Measurements from ENCODE around the gene FBRSL1.
"Not testable (repeated sequence)": the region's sequence is repeated elsewhere in the genome, so short reads cannot be mapped to it uniquely, and the experiment has no call there.

Gene FBRSL1

DNA sequence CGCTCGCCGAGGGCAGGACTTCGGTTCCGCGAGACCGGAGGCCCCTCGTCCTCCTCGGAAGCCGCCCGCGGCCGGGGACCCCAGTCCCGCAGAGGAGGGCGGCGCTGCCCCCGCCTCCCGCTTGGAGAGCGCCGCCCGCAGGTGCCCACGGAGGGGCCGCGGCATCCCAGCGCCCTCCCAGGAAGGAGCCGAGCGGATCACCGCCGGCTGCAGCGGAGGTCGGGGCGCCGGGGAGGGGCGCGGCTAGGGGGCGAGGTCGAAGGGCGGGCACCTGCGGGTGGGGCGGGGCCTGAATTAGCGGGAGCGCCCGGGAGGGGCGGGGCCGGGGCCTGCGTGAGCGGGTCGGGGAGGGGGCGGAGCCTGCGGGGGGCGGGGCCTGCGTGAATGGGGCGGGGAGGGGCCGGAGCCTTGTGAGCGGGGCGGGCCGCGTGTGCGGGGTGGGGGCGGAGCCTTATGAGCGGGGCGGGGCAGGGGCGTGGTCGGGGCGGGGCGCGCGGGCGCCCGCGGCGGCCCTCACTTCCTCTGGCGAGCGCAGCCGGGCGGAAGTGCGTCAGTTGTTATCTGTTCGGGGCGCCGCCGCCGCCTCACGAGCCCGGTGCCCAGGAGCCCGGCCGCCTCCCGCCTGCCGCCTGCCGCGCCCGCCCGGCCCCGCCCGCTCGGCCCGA, at the start of gene FBRSL1:
TSS of gene FBRSL1 (plus strand) at position 550 of the 665 bp plus-strand sequence.
- Mint-ChIP-seq H3K9me3 (no peaks in the 10 kb centered on the region), H3K27ac (peak within 1 kb of the TSS; percentile 97), H3K4me1 (peaks cover 56% of the 10 kb centered on the region), H3K4me3 (peak within 1 kb of the TSS; percentile 88), H3K27me3 (no peaks in the 10 kb centered on the region), H3K36me3 (peaks cover 9% of the 10 kb centered on the region)
- DNase-seq, result peak; percentile 96
- CTCF ChIA-PET, result no interaction called here

DNA sequence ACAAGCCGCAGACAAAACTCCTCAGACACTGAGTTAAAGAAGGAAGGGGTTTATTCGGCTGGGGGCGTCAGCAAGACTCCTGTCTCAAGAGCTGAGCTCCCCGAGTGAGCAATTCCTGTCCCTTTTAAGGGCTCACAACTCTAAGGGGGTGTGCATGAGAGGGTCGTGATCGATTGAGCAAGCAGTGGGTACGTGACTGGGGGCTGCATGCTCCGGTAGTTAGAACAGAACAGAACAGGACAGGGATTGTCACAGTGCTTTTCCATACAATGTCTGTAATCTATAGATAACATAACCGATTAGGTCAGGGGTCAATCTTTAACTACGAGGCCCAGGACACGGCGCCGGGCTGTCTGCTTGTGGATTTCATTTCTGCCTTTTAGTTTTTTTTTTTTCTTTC, 49.5 kb upstream of the FBRSL1 start:
- Mint-ChIP-seq H3K27me3 (peaks cover 19% of the 10 kb centered on the region), H3K4me1 (peaks cover 60% of the 10 kb centered on the region)
- DNase-seq, H3K9me3 Mint-ChIP-seq, H3K36me3 Mint-ChIP-seq, H3K4me3 Mint-ChIP-seq, CTCF ChIA-PET, H3K27ac Mint-ChIP-seq: not testable (repeated sequence)

DNA sequence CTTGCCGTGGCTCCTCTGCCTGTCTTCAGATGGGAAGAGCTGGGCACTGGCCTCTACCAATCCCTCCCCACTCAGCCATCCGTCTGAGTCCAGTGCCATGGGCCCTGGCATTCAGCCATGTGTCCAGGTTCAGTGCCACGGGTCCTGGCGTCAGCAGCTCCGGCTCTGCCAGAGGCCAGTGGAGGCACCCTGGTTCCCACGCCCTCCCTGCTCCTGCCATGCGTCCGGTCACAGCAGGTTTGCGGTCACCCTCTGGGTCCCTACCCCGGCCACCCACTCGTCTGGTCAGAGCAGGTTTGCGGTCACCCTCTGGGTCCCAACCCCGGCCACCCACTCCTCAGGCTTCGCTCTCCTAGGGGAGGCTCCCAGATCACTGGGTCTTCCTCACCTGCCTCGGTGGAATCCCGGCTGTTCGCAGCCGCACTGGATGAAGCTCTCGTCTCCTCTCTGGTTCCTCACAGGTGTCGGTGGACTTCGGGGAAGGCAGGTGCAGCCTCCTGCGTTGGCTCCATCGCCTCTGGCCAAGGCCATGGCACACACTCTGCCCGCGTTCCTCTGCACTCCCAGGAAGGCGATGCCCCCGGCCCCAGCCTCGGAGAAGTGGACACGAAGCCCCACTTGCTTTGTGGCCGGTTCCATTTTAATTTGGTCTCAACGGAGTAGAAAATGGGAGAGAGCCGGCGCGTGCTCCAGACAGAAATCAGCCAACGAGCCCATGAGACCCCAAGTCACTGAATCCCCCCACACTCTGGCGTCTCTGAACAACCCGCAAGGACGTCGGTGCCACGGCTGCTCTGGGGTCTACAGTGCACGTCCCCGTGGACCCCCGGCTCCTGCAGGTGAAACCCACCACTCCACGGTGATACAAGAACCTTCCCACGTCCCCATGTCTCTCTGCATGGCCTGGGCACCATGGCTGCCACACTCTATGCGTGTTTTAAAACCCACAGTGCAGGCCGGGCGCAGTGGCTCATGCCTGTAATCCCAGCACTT, 47.8 kb upstream of the FBRSL1 start:
- H3K4me3 Mint-ChIP-seq, result no peak overlapping the region
- no peaks in the 10 kb centered on the region for H3K9me3 Mint-ChIP-seq
- CTCF ChIA-PET, result no interaction called here
- peaks cover 7% of the 10 kb centered on the region for H3K27me3 Mint-ChIP-seq
- peaks cover 3% of the 10 kb centered on the region for H3K36me3 Mint-ChIP-seq
- H3K27ac Mint-ChIP-seq, result peak overlapping the region; percentile 60
- H3K4me1 Mint-ChIP-seq, result peaks cover 65% of the 10 kb centered on the region
- DNase-seq, result no peak

DNA sequence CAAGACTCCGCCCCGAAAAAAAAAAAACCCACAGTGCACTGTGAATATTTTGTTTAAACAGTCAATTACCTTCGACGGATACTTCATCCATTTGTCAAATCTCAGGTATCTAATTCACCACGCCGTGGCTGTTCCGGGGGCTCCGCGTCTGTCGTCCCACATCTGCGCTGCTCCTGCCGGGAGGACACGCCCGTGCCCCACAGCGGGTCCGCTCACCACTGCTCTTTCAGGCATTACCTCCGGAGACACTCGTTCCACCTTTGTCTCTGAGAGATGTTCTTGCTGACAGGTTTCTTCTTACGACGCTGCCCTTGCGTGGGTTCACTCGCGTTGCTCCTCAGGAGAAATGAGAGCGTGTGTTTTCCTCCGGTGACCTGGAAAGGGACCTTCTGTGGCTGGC, 46.9 kb upstream of the FBRSL1 start:
- CTCF ChIA-PET, result no interaction called here

DNA sequence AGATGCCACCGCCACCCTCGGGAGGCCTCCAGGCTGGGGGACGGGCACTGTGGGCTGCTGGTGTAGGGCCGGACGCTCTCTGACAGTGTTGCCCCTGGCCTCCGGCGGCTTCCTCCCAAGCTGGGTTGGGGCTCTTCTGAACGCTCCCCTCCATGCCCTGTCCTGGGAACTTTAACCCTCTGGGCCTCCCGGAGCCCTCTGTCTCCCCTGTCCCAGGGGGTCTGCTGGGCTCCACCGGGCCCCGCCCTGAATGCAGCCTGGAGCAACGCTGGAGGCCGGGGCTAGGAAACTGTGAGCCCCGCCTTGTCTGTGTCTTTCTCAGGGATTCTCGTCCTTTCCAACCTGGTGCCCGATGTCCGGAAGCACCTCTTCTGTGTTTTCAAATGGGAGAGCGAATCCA, 45.7 kb upstream of the FBRSL1 start:
- peaks cover 3% of the 10 kb centered on the region for H3K36me3 Mint-ChIP-seq
- no peak for DNase-seq
- no peaks in the 10 kb centered on the region for H3K27me3 Mint-ChIP-seq
- peaks cover 63% of the 10 kb centered on the region for H3K4me1 Mint-ChIP-seq
- CTCF ChIA-PET, result no interaction called here
- H3K4me3 Mint-ChIP-seq, result peak overlapping the region; percentile 87
- H3K9me3 Mint-ChIP-seq, result no peaks in the 10 kb centered on the region
- H3K27ac Mint-ChIP-seq, result peak overlapping the region; percentile 99

More for the DNA sequence above, 46.9 kb upstream of the FBRSL1 start:
- peaks cover 3% of the 10 kb centered on the region for H3K36me3 Mint-ChIP-seq
- H3K9me3 Mint-ChIP-seq, result no peaks in the 10 kb centered on the region
- DNase-seq, result no peak
- peaks cover 65% of the 10 kb centered on the region for H3K4me1 Mint-ChIP-seq
- H3K27me3 Mint-ChIP-seq, result peaks cover 1% of the 10 kb centered on the region
- peak overlapping the region; percentile 86 for H3K27ac Mint-ChIP-seq
- no peak overlapping the region for H3K4me3 Mint-ChIP-seq

DNA sequence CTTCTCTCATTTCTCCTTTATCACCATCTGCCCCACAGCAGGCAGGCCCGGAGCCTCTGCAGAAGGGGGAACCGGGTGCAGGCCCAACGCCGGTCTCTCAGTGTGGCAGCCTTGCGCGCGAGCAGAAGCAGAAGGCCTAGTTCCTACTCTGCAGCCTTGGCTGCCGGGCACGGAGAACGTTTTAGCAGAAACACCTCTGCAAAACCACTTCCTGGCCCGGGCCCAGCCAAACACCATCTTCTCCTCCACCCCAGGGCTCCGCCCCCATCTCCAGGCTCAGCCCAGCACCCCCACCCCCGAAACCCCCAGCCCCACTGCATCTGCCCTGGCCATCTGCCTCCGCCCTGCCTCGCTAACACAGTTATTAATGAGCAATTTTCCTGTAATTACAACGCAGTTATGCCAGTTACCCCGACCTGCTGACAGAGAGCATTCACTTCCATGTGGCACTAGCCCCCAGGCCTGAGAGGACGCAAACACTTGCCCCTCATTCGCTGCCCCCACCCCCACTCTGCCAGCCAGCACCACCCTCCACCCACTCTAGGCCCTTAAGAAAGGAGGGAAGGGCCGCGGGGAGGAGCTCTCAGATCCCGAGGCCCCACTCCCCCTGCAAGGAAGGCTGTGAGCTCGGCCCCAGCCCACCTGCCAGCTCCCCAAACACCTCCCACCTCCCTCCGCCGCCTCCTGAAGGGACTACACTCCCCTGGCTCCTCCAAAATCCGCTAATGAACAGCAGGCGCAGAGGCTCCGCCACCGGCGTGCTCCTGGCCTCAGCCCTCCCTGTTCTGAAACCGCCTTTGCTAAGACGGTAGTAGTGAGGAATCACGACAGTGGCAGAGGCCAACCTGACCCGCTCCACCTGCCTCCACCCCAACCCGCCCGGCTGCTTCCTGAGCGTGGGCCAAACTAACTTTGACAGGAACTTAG, 44.7 kb upstream of the FBRSL1 start:
- Mint-ChIP-seq H3K27me3 (peaks cover 2% of the 10 kb centered on the region), H3K9me3 (no peaks in the 10 kb centered on the region), H3K4me3 (peak overlapping the region; percentile 87), H3K4me1 (peaks cover 68% of the 10 kb centered on the region), H3K36me3 (peaks cover 3% of the 10 kb centered on the region), H3K27ac (peak overlapping the region; percentile 99)
- DNase-seq, result peak; percentile 90
- CTCF ChIA-PET, result interaction anchor here (1.0 kb wide), 1 partner anchor 30 kb away, joined by 4 read pairs; no protein-coding TSS in a partner anchor

DNA sequence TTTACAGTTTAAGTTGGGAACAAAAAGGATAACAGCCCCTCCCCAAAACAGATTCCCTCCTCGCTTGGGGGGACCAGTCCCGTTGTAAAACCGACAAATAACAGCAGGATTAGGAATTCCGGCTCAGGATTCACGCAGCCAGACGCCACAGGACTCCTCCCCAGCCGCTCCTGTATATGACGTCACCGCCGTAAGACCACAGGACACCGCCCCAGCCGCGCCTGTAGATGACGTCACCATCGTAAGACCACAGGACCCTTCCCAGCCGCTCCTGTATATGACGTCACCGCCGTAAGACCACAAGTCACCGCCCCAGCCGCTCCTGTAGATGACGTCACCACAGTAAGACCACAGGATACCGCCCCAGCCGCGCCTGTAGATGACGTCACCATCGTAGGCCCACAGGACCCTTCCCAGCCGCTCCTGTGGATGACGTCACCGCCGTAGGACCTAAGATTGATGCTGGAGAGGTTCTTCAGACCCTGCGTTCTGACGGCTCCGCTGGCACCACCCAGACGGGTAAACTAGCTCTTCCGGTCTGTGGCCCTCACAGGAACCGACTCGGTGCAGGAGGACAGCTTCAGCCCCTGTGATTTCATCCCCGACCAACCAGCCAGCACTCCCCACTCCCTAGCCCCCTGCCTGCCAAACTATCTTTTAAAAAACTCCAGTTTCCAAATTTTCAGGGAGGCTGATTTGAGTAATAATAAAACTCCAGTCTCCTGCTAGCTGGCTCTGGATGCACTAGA, 43.9 kb upstream of the FBRSL1 start:
- H3K27me3 Mint-ChIP-seq, result peaks cover 7% of the 10 kb centered on the region
- DNase-seq, result peak; percentile 68
- CTCF ChIA-PET, result interaction anchor here (1.0 kb wide), 1 partner anchor 31 kb away, joined by 4 read pairs; no protein-coding TSS in a partner anchor
- peak overlapping the region; percentile 99 for H3K27ac Mint-ChIP-seq
- H3K4me1 Mint-ChIP-seq, result peaks cover 64% of the 10 kb centered on the region
- H3K9me3 Mint-ChIP-seq, result no peaks in the 10 kb centered on the region
- H3K36me3 Mint-ChIP-seq, result peaks cover 3% of the 10 kb centered on the region
- peak overlapping the region; percentile 87 for H3K4me3 Mint-ChIP-seq

DNA sequence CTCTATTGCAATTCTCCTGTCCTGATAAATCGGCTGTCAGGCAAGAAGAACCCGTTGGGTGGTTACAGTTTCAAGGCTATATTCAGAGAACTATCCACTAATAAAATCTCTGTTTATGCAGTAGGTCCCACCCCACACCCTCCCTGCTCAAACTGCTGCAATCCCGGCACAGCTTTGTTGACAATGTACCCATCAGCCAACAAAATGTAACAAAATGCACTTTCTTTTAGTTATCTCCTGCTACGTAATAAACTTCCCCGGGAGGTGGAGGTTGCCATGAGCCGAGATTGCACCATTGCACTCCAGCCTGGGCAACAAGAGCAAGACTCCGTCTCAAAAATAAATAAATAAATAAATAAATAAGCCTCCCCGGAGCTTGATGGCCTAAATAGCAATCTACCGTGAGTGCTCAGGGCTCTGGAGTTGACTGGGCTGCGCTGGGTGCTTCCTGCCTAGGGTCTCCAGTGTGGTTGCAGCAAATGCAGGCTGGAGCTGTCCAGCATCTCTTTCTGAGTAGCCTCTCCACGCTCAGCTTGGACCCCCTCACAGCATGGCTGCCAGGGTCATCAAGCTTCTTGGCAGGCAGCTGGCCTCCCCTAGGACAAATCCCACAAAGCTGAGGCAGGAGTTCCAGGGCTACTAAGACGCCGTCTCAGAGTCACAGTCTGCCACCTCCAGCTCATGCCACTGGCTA, 43.2 kb upstream of the FBRSL1 start:
- CTCF ChIA-PET, result interaction anchor here (0.9 kb wide), 1 partner anchor 112 kb away, joined by 3 read pairs; no protein-coding TSS in a partner anchor
- Mint-ChIP-seq H3K9me3 (no peaks in the 10 kb centered on the region), H3K4me3 (no peak overlapping the region), H3K27me3 (peaks cover 14% of the 10 kb centered on the region), H3K27ac (peak overlapping the region; percentile 99), H3K4me1 (peaks cover 64% of the 10 kb centered on the region), H3K36me3 (peaks cover 3% of the 10 kb centered on the region)
- DNase-seq, result no peak

DNA sequence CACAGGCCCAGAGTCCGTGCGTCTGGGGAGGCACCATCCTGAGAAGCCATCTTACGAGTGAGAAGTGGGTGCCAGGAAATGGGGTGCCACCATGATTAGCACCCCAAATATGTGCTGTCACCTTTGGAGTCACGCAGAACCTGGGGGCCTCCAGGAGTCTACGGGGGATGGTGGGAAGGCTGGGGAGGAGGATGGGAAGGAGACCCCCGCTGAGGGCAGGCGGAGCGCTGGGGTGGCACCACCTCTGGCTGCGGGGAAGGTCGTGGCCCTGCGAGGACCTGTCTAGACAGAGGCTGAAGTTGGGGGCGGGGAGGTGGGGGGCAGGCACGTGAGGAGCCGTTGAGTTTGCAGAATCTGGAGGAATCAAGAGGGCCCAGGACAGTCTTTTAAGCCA, 42.6 kb upstream of the FBRSL1 start:
- peaks cover 64% of the 10 kb centered on the region for H3K4me1 Mint-ChIP-seq
- CTCF ChIA-PET, result interaction anchor here (0.8 to 0.9 kb wide), 2 partner anchors 17 to 111 kb away, joined by 3 read pairs; no protein-coding TSS in a partner anchor
- no peak overlapping the region for H3K4me3 Mint-ChIP-seq
- H3K9me3 Mint-ChIP-seq, result no peaks in the 10 kb centered on the region
- H3K27ac Mint-ChIP-seq, result peak overlapping the region; percentile 65
- peaks cover 3% of the 10 kb centered on the region for H3K36me3 Mint-ChIP-seq
- H3K27me3 Mint-ChIP-seq, result peaks cover 18% of the 10 kb centered on the region
- DNase-seq, result no peak

DNA sequence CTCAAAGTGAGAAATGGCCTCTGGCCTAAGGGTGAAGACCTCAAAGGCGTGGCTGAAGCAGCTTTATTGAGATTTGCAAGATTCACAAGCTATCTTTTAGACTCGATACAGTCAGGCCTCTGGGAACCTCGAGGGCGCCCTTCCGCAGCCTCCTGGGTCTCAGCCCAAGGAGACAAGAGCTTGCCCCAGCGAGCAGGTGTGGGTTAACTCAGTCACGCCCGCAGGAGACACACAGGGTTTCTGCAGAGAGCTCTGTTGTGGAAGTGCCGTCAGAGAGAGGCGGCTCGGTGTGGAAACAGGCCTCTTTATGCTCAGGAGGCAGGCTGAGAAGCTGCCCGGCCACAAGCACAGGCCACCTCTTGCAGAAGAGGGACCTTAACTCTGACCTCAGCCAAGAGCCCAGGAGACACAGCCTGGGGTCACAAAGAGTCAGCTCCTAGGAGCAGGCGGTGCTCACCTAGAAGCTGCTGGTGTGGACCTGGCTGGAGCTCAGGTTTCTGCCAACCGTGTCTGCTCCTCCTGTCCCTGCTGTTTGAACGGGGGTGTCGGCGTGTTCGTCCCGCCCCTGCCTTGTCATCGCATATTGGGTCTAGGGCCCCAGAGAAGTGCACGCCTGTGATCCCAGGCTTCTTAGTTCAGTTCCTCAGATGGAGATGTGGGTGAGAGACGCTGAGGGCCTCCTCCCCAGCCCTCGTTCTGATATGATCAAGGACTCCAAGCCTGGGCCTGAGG, 42.1 kb upstream of the FBRSL1 start:
- CTCF ChIA-PET, result interaction anchor here (0.7 to 1.7 kb wide), 4 partner anchors 8 to 111 kb away, joined by 3 read pairs; no protein-coding TSS in a partner anchor
- Mint-ChIP-seq H3K4me1 (peaks cover 64% of the 10 kb centered on the region), H3K9me3 (no peaks in the 10 kb centered on the region), H3K4me3 (no peak overlapping the region), H3K27ac (peak overlapping the region; percentile 65), H3K36me3 (peaks cover 3% of the 10 kb centered on the region), H3K27me3 (peaks cover 21% of the 10 kb centered on the region)
- peak; percentile 42 for DNase-seq

DNA sequence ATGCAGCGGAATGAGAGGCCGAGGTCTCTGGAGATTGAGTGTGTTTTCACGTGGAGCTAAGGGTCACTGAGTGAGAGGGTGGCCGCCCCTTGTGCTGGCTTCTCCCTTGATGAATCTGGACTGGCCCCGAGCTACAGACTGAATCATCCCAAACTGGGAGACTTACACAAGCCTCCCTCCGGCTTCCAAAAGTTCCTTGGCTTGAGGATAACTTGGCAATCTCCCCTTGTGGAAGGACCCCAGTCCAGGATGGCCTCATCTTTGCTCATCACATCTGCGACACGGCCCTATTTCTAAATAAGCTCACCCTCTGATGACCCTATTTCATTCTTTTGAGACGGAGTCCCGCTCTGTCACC, 41.5 kb upstream of the FBRSL1 start:
- Mint-ChIP-seq H3K36me3 (peaks cover 3% of the 10 kb centered on the region), H3K27me3 (peaks cover 24% of the 10 kb centered on the region), H3K4me3 (no peak overlapping the region), H3K27ac (peak overlapping the region; percentile 45), H3K9me3 (no peaks in the 10 kb centered on the region), H3K4me1 (peaks cover 60% of the 10 kb centered on the region)
- CTCF ChIA-PET, result interaction anchor here (0.7 to 1.7 kb wide), 2 partner anchors 9 to 13 kb away, joined by 3 read pairs; no protein-coding TSS in a partner anchor
- no peak for DNase-seq

All from activated naive CD4-positive, alpha-beta T cell treated with anti-CD3 and anti-CD28 coated beads, Interleukin-2, amount 10 ng/mL, durations not matched to agents 7 days and 5 days (primary cell).